Airway epithelial cell (primary cell): ENCODE measurements around the gene CBLN1. TPM values are rescaled to one million over a fixed set of nuclear protein-coding genes. Genes with fewer than 3 reads are reported as not detected.

Experiments
- total RNA-seq: library from RNA; depleted of rRNA; stranded (reverse); fragments of >200 nt; gene quantifications from 2 replicates; pipeline ENCODE4 v1.2.3, GENCODE V29; 2015

CBLN1 gene
- total RNA-seq: not detected in 2 replicates

DNA sequence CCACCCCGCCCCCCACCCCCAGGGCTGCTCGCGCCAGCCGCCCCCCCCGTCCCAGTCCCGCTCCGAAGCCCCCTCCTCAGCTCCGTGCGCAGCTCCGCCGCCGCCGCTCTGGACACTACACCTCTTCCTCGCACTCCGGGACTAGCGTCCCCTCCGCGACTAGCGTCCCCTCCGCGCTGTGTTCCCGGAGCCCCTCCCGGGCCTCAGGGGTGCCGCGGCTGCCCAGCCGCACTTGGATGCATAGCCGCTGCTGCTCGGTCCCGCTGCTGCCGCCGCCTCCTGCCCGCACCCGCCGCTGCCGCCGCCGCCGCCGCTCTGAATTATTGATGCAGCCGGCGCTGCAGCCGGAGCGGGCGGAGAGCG is at the start of gene CBLN1:
Gene CBLN1 (minus strand): TSS at position 359 of the 363 bp plus-strand sequence. CDS start 373 bp downstream, outside the sequence.

Other genes with a start within 250 kb of the CBLN1 start
- not detected in 2 replicates for gene C16orf78, start 92.0 kb upstream of the CBLN1 start, total RNA-seq